HEK293 (cell line): ENCODE results near the gene WDHD1.

ENCODE experiments used
- BCL11A ChIP-seq: fragments of 450-650 bp; formaldehyde crosslinking; IDR thresholded peaks from 2 replicates; pipeline ENCODE4 v1.5.1; 2016; ENCODE audit warnings: low read depth, missing biosample characterization, missing genetic modification characterization
- IKZF3 ChIP-seq: fragments of 450-650 bp; IDR thresholded peaks from 2 replicates; pipeline ENCODE4 v1.5.0; 2018; ENCODE audit warnings: missing biosample characterization, mild to moderate bottlenecking, missing genetic modification characterization, moderate library complexity
- YY1 ChIP-seq: fragments of 450-650 bp; formaldehyde crosslinking; IDR thresholded peaks from 2 replicates; pipeline ENCODE4 v1.5.1; 2018; ENCODE audit warnings: missing biosample characterization, missing genetic modification characterization
- ZFHX2 ChIP-seq: fragments of 450-650 bp; formaldehyde crosslinking; conservative IDR thresholded peaks from 2 replicates; pipeline ENCODE4 v1.5.1; 2016; ENCODE audit warnings: missing biosample characterization, missing genetic modification characterization
- ZNF146 ChIP-seq: fragments of 450-650 bp; formaldehyde crosslinking; IDR thresholded peaks from 2 replicates; pipeline ENCODE4 v1.5.1; 2016; ENCODE audit warnings: missing biosample characterization, missing genetic modification characterization
- ZNF341 ChIP-seq: fragments of 450-650 bp; formaldehyde crosslinking; IDR thresholded peaks from 2 replicates; pipeline ENCODE4; 2016; ENCODE audit warnings: low read depth, missing biosample characterization, missing genetic modification characterization
- ZNF473 ChIP-seq: fragments of 450-650 bp; formaldehyde crosslinking; IDR thresholded peaks from 2 replicates; pipeline ENCODE4 v1.5.1; 2017; ENCODE audit warnings: missing biosample characterization, missing genetic modification characterization
- ZNF777 ChIP-seq: fragments of 450-650 bp; formaldehyde crosslinking; IDR thresholded peaks from 2 replicates; pipeline ENCODE4 v1.5.1; 2017; ENCODE audit warnings: missing biosample characterization, missing genetic modification characterization, borderline replicate concordance
- TF ChIP-seq, protein P1 (sequence below): fragments of 450-650 bp; formaldehyde crosslinking; optimal IDR thresholded peaks from 2 replicates; pipeline ENCODE3; 2016; ENCODE audit warnings: missing biosample characterization, mild to moderate bottlenecking, missing genetic modification characterization
- TF ChIP-seq, protein P2 (sequence below): fragments of 450-650 bp; formaldehyde crosslinking; IDR thresholded peaks from 2 replicates; pipeline ENCODE4 v1.5.1; 2016; ENCODE audit warnings: missing biosample characterization, missing genetic modification characterization

DNA sequence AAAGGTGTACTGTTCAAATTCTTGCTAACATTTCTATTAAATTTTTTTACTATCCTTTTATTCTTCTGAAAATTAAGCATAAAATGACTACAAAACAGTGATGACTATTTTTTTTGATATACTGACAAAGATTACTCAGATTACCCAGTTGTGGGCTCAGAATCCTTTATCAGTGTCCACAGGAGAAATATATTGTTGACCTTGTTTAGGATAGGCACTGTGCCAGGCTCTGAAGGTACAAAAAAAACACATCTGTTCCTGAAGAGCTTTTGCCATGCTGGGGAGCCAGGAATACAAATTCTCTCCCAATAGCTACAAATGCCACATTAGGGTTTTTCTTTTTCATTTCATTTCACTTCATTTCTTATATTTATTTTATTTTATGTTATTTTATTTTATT is 97.3 kb downstream of the WDHD1 start:
- TF ChIP-seq, protein P1, sequence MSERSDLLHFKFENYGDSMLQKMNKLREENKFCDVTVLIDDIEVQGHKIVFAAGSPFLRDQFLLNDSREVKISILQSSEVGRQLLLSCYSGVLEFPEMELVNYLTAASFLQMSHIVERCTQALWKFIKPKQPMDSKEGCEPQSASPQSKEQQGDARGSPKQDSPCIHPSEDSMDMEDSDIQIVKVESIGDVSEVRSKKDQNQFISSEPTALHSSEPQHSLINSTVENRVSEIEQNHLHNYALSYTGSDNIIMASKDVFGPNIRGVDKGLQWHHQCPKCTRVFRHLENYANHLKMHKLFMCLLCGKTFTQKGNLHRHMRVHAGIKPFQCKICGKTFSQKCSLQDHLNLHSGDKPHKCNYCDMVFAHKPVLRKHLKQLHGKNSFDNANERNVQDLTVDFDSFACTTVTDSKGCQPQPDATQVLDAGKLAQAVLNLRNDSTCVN: no peak
- TF ChIP-seq ZNF341 (tag by site-specific recombination): no peak
- TF ChIP-seq, protein P2, sequence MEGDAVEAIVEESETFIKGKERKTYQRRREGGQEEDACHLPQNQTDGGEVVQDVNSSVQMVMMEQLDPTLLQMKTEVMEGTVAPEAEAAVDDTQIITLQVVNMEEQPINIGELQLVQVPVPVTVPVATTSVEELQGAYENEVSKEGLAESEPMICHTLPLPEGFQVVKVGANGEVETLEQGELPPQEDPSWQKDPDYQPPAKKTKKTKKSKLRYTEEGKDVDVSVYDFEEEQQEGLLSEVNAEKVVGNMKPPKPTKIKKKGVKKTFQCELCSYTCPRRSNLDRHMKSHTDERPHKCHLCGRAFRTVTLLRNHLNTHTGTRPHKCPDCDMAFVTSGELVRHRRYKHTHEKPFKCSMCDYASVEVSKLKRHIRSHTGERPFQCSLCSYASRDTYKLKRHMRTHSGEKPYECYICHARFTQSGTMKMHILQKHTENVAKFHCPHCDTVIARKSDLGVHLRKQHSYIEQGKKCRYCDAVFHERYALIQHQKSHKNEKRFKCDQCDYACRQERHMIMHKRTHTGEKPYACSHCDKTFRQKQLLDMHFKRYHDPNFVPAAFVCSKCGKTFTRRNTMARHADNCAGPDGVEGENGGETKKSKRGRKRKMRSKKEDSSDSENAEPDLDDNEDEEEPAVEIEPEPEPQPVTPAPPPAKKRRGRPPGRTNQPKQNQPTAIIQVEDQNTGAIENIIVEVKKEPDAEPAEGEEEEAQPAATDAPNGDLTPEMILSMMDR: no peak
- TF ChIP-seq ZNF146 (tag by site-specific recombination): no peak
- TF ChIP-seq IKZF3: no peak
- no peak for TF ChIP-seq BCL11A
- no peak for TF ChIP-seq ZNF777 (tag by site-specific recombination)
- TF ChIP-seq ZFHX2 (tag by site-specific recombination): no peak
- no peak for TF ChIP-seq ZNF473 (tag by site-specific recombination)
- TF ChIP-seq YY1 (tag by site-specific recombination): no peak
